Anterior cingulate cortex (tissue), 58 donors: ENCODE measurements around the gene FBXO39.
"Not testable (repeated sequence)": the region's sequence is repeated elsewhere in the genome, so short reads cannot be mapped to it uniquely, and the experiment has no call there.

Experiments used
- DNase-seq, 58 donors: peaks; one replicate each; lab custom pipeline; 2025; lab: John Stamatoyannopoulos, UW

FBXO39 gene

GRCh38 chr17:6787081-6787693 lies 11.2 kb downstream of the FBXO39 start:
- no peak for DNase-seq

- no peak for DNase-seq
Observed at GRCh38 chr17:6789146-6789545, 13.1 kb downstream of the FBXO39 start.

- no peak for DNase-seq
Observed at GRCh38 chr17:6793748-6794493, 17.9 kb downstream of the FBXO39 start.

- no peak for DNase-seq
Observed at GRCh38 chr17:6796017-6796886, 20.2 kb downstream of the FBXO39 start.

- DNase-seq = no peak
Observed at GRCh38 chr17:6796887-6797490, 21.0 kb downstream of the FBXO39 start.

GRCh38 chr17:6797718-6798351 lies 21.8 kb downstream of the FBXO39 start:
- no peak for DNase-seq

- DNase-seq = no peak
Observed at GRCh38 chr17:6799738-6800137, 23.7 kb downstream of the FBXO39 start.

- no peak for DNase-seq
Observed at GRCh38 chr17:6800422-6801027, 24.5 kb downstream of the FBXO39 start.

GRCh38 chr17:6811510-6811909 lies 35.5 kb downstream of the FBXO39 start:
- DNase-seq = no peak

- no peak for DNase-seq
Observed at GRCh38 chr17:6812295-6812694, 36.3 kb downstream of the FBXO39 start.

- no peak for DNase-seq
Observed at GRCh38 chr17:6815775-6816174, 39.8 kb downstream of the FBXO39 start.

GRCh38 chr17:6816368-6816767 lies 40.4 kb downstream of the FBXO39 start:
- DNase-seq = not testable (repeated sequence)

GRCh38 chr17:6818938-6819337 lies 42.9 kb downstream of the FBXO39 start:
- DNase-seq = no peak

- DNase-seq = no peak
Observed at GRCh38 chr17:6823011-6823442, 47.0 kb downstream of the FBXO39 start.

- no peak for DNase-seq
Observed at GRCh38 chr17:6830383-6830986, 54.5 kb downstream of the FBXO39 start.

- DNase-seq = peak in 54 of 58 donors; percentile 7 to 88 (median 54)
Observed at GRCh38 chr17:6831661-6832263, 55.7 kb downstream of the FBXO39 start, which contains the start of gene TEKT1. Gene TEKT1 (minus strand): TSS chr17:6831729. CDS start chr17:6830376, 1,353 bp downstream.
